Measurements from ENCODE around the gene CRTAP.
"Not testable (repeated sequence)": the region's sequence is repeated elsewhere in the genome, so short reads cannot be mapped to it uniquely, and the experiment has no call there.

DNA sequence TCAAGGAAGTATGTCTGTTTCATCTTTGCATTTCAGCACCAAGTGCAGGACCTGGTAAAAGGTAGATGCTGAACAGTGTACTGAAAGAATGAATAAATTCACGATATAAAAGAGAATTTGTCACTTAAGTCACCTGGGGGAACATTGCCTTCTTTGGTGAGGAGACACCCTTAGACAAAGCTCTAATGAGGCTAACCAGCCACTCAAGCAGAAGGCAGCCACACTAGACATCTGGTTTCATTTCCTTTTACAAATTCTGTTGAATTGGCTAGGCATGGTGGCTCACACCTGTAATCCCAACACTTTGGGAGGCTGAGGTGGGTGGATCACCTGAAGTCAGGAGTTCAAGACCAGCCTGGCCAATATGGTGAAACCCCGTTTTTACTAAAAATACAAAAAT lies 7.0 kb upstream of the CRTAP start:
- TF ChIP-seq, protein P1, sequence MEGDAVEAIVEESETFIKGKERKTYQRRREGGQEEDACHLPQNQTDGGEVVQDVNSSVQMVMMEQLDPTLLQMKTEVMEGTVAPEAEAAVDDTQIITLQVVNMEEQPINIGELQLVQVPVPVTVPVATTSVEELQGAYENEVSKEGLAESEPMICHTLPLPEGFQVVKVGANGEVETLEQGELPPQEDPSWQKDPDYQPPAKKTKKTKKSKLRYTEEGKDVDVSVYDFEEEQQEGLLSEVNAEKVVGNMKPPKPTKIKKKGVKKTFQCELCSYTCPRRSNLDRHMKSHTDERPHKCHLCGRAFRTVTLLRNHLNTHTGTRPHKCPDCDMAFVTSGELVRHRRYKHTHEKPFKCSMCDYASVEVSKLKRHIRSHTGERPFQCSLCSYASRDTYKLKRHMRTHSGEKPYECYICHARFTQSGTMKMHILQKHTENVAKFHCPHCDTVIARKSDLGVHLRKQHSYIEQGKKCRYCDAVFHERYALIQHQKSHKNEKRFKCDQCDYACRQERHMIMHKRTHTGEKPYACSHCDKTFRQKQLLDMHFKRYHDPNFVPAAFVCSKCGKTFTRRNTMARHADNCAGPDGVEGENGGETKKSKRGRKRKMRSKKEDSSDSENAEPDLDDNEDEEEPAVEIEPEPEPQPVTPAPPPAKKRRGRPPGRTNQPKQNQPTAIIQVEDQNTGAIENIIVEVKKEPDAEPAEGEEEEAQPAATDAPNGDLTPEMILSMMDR (IDR thresholded peaks at IDR 0.05): not testable (repeated sequence)
- not testable (repeated sequence) for TF ChIP-seq EP300, POLR2A (IDR thresholded peaks at IDR 0.05)

Measured in tibial nerve (tissue), 4 donors.